Raji (cell line): ENCODE measurements around the gene PLCXD3.

Experiments used
- POLR2A ChIP-seq: IDR thresholded peaks from 2 replicates; pipeline ENCODE4 v1.6.1; 2011; ENCODE audit warnings: low read depth, low read length, control low read depth; ENCODE audit not compliant: insufficient read depth

PLCXD3 gene

GRCh38 chr5:41508696-41509398 is 1.6 kb downstream of the PLCXD3 start:
- TF ChIP-seq POLR2A: no peak

DNA sequence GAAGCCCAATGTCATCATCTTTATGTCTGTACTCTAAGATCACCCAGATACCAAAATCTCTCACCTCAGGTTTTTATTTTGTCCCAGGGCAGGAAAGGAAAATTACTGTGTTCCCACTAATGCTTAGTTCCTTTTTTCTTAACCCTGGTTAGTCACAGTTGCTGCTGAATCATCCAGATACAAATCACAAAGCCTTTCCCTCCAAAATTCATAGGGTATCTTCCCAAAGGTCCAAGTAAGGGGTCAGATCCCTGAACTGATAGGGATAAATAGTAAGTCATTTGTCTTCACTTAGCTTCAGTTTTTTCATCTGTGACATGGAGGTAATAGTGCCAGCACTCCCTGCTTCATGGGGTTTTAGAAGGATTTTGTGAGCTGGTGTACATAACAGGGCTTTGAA is 2.2 kb downstream of the PLCXD3 start:
- no peak for TF ChIP-seq POLR2A

DNA sequence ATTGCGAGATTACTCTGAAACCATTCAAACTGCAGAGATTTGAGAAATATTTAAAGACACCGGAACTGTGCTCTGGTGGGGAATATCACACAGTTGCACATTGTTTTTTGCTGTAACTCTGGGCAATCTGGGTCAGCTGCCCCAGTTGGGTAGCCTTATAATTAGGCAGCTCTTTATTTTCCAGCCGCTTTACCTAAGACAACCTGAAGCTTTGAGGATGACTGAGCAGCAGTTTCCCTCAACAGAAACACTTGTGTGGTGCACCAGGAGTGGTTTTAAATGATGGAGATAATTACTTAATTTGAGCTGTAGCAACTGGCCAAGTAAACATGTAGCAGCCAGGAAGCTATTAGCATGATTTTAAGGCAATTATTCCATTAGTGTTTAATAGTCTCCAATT is 2.9 kb downstream of the PLCXD3 start:
- TF ChIP-seq POLR2A: no peak

- TF ChIP-seq POLR2A: no peak
Observed at GRCh38 chr5:41503860-41504259, 6.5 kb downstream of the PLCXD3 start.

DNA sequence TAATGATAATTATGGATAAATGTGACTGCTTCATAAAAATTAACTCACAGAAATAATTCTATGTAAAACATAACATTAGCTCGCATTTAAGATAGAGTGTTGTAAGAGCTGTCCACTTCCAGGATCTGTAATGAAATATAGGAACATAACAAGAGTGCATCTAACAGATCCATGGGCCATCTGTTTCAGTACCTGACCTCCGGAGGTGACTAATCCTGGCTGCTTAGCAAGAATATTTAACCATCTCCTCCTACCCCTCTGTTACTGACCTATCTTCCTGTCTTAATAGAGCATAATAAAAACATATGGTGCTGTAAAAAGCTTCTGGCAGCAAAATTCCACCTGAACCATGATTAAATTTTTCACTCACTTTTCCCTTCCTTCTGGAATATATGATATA is 7.1 kb downstream of the PLCXD3 start:
- TF ChIP-seq POLR2A: no peak

DNA sequence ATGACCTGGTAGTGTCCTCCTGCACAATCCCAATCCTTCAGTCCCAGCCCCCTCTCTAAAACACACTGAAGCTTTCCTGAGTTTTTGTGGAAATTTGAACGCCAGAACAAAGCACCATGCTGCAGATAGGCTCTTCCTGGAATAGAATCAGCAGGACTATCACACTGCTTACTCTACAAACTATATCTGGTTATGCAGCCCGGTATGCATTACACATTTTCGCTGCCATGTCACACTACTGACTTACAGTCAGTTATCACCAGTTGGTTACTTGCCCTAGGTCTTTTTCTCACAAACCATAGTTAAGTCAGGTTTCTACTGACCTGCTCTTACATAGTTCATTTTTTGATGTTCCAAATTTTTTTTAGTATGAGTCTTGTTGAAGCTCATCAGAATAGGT is 24.9 kb downstream of the PLCXD3 start:
- TF ChIP-seq POLR2A: no peak

- TF ChIP-seq POLR2A: no peak
Observed at GRCh38 chr5:41482715-41483114, 27.7 kb downstream of the PLCXD3 start.

- TF ChIP-seq POLR2A: no peak
Observed at GRCh38 chr5:41482173-41482572, 28.2 kb downstream of the PLCXD3 start.

DNA sequence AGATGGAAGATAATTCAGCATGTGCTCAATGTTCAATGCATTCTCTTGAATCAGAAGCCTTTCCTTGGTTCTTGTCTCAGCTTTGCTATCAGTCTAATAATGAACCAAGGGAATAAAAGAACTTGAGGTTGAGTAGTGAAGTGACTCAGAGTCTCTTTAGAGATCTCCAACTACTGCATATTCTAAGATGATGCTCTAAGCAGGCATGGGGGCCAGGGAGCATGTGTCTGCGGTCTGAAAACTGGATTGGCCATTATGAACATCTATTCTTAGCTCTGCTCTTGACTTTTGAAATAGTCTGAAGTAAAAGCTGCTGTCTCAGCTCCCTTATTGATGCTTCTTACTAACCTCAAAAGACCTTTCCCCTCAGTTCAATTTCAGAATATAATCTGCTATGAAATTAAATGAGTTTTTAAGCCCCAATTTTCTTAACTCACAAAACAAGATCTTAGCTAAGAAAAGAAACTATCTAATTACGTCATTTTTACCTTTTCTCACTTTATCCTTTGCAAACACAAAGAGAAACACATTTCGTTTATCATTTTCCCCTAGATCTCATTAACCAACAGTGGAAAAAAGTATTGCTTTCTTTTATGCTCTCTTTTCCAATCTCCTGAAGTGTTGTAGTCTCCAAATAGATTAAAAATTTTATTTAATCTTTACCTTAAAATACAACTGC is 44.8 kb downstream of the PLCXD3 start:
- TF ChIP-seq POLR2A: no peak

- TF ChIP-seq POLR2A: no peak
Observed at GRCh38 chr5:41459557-41459956, 50.8 kb downstream of the PLCXD3 start.

GRCh38 chr5:41457094-41457493 is 53.3 kb downstream of the PLCXD3 start:
- no peak for TF ChIP-seq POLR2A

DNA sequence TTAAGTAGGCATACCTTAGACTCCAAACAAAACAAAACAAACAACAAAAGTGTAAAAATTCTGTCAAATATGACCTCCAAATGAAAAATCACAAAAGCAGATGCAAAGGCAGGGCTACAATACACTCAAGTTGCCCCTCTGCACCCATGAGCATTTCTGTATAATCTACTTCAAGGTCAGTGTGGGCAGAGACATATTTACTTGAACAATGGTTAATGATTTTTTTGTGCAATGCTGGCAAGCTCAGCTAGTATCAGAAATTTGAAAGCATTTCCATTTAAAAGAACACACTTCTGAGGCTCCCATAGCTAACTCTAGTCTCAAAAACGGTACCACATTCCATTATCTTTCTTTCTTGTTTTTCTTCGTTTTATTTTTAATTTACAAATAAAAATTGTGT is 57.9 kb downstream of the PLCXD3 start:
- TF ChIP-seq POLR2A: no peak

DNA sequence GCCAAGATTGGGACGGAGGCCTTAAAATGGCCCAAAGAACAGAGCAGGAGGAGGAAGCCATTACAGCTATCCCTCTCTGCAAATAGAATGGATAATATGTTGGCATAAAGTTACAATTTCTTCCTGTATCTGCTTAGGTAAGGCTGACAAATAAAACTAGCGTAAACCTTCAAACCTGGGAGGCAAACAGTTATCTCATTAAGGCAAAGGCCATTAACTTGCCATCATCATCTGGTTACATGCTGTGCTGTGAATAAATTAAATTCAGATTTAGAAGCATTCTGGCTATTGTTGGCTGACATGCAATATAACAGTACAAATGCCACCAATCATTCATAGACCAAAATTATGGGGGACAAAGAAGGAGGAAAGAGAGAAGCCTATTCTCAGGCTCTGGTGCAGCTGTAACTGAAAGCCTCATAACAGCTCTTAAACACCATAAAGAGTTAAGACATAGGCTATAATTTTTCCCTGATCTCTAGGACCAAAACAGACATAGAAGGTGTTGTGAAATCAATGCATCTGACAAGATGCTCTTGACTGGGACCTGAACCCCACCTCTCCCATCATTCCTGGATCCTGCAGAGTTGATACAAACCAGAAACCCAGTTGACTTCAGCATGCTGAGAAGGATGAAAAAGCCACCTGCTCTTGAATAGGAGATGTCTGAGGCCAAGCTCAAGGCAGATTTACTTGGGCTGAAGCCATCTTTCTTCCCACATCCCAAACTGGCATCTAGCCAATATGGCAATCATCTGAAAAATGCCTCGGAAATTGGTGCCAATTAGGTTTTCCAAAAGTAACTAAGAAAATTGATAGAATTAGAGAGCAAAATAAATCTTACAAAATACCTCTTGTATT is 62.5 kb downstream of the PLCXD3 start:
- no peak for TF ChIP-seq POLR2A

DNA sequence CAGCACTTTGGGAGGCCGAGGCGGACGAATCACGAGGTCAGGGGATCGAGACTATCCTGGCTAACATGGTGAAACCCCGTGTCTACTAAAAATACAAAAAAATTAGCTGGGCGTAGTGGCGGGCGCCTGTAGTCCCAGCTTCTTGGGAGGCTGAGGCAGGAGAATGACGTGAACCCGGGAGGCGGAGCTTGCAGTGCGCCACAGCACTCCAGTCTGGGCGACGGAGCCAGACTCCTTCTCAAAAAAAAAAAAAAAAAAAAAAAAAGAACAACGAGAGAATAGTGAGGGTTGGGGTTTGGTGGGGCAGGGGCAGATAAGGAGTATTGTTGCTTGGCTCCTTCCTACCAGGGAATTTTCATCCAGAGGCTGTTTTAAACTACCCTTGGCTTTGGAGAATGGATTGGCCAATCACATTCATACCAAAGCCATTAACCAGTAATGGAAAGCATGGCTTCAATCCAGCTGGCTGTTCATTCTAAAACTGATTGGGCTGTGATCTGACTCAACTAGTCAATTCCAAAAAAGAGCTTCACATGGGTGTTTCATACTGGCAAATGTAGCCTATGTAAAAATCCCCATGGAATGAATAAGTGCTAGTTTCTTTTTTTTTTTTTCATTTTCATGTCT is 64.4 kb downstream of the PLCXD3 start:
- TF ChIP-seq POLR2A: no peak

- no peak for TF ChIP-seq POLR2A
Observed at GRCh38 chr5:41435276-41435675, 75.1 kb downstream of the PLCXD3 start.
